GM19099 (cell line): ENCODE data around the gene SNCB.

Experiments
- POLR2A ChIP-seq: IDR thresholded peaks from 3 replicates; pipeline ENCODE4 v1.6.1; 2011; ENCODE audit warnings: low read depth; ENCODE audit not compliant: insufficient read length; ENCODE audit errors: extremely low read depth

Gene SNCB

DNA sequence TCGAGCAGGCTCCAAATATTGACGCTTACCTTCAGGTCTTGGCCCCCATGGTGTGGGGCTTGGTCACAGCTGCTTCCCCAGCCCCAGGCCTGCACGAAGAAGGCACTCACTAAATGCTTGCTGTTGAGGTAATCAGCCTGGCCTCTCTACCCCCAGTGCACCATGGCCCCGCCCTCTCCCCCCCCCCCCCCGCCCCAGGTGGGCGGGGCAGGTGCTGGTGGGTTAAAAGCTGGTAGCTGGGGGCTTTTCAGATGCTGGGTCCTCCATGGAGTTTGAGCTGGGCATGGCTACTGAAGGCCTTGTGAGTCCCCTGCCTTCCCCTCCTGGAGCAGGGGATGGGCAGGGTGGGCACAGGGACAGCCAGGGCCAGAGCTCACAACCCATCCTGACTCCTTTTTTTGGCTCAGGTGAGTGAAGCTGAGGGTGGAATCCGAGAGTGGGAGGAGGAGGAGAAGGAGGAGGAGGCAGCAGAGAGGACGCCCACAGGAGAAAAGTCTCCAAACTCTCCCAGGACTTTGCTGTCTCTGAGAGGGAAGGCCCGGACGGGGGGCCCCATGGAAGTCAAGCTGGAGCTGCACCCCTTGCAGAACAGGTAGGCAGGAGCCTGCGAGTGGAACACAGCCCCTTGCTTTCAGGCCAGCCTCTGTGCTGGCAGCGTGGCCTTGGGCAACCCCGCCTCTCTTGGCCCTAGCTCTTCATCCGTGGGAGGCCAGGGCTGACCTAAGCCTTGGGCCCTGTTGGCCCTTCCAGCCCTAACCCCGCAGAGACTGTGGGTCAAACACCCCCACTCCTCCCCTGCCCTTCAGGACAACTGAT, 12.5 kb upstream of the SNCB start:
- no peak for TF ChIP-seq POLR2A

DNA sequence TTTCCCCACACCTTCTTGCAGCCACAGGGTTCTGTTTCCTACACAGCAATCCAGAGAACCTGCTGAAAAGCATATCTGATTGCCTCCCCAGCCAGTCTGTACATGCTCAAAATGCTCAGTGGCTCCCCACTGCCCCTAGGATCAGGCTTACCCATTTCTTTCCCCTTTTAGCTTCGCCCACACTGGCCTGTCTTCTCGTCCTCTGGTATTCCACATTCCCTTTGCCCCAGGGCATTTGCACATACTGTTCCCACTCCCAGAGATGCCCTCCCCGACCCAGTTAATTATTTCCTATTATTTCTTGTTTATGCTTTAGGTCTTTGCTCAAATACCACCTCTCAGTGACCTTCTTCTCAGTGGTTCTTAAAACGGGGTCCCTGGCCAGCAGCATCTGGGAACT, 10.3 kb upstream of the SNCB start:
- TF ChIP-seq POLR2A, result no peak

DNA sequence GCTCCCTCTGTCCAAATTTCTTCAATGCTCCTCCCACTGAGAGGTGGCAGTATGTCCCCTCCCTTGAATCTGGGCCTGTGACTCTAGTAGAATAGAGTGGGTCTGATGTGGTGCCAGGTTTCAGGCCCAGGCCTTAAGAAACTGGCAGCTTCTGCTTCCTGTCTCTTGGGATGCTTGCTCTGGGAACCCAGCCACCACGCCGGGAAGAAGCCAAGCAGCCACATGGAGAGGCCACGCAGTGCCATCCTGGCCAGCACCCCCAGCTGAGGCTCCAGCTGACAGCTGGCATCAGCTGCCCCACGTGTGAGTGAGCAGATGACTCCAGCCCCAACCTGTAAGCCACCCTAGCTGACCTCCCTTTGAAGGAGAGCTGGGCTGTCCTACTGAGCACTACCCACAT, 9.6 kb upstream of the SNCB start:
- no peak for TF ChIP-seq POLR2A

DNA sequence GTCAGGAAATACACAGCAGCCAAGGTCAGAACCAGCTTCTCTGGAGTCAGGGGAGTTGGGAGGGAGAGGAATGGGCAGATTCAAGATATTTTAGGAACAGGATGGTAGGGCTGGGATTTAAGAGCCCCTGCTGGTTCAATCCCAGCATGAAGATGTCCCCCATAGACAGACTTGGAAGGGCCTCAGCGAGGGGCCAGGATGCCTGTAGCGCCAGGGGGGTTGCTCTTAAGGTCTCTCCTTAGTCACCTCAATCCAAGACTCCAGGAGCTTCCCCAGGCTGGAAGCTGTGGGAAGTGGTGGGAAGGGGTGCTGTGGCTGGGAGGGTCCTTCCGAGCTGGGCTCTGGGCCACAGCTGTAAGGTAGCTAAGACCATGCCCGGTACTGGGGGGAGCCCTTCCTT, 8.9 kb upstream of the SNCB start:
- TF ChIP-seq POLR2A, result no peak

DNA sequence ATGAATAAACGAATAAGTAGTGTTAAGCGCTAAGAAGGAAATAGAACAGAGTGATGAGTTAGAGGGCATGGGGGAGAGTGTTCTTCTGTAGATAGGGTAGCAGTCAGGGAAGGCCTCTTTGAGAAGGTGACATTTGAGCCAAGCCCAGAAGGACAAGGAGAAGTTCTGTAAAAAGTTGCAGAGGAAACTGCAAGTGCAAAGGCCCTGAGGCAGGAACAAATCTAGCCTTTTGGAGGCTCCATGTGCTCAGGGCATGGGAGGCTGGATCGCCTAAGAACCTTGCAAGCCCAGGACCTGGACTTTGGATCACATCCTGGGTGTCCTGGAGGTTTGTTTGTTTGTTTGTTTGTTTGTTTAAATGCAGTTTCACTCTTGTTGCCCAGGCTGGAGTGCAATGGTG, 8.1 kb upstream of the SNCB start:
- no peak for TF ChIP-seq POLR2A

DNA sequence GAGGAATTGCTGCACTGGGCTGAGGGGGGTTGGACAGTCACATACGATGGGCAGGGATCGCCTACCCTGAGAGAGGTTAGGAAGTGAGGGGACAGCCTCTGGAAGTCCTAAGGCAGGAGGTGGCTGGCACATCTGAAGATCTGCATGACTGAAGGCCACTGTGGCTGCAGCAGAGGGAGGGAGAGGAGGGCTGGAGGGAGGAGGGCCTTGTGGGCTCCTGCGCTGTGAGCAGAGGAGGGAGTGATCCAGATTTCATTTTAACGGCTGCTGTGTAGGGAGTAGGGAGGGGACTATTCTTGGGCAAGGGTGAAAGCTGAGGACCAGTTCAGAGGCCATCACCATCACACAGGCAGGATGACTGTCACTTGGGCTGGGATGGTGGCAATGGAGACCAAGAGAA, 7.2 kb upstream of the SNCB start:
- no peak for TF ChIP-seq POLR2A

DNA sequence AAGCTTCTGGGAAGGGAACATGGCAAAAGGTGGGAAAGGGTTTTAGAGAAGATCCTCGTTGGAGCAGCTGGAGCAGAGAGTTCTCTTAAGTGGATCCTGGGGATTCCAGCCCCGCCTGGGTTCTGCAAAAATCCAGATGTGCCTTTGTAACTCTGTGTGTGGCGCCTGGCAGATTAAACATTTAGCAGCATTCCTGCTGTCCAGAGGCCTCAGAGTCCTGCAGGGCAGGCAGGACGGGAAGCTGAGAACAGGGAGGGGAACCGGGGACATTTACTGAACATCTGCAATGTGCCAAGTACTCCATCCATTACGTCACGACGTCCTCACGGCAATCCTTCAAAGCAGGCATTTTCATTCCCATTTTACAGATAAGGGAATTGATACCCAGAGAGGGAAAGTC, 6.1 kb upstream of the SNCB start:
- no peak for TF ChIP-seq POLR2A

DNA sequence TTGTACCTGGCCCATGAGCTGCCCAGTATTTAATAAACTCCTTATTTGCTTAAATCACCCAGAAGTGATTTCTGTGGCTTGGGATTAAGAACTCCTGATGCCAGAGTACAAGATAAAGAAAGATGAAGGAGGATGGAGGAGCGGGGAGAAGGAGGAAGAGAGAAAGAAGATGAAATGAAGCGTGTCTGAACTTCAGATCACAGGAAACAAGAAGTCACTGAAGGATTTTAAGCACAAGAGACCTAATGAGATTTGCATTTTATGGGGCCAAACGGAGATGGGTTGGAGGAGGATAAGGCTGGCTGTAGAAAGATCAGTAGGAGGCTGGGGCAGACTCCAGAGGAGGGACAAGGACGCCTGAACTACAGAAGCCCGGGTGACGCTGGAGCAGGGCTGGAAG, 3.3 kb upstream of the SNCB start:
- no peak for TF ChIP-seq POLR2A

DNA sequence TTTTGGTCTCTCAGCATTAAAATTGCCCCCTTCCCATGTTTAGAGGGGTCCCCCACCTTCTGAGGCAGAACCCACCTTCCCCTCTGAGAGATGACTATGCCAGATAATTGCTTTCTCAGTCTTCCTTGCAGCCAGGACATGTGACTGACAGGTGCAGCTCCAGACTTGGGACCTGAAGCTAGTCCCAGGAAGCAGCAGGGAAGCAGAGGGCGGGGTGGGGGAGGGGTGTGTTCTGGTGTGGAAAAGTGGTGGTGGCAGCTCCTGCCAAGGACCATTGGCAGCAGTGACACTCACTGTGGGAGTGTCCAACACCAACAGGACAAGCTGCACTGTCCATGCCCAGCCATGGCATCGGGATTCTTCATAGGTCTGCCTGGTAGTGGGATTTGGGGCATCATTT, 2.4 kb upstream of the SNCB start:
- TF ChIP-seq POLR2A, result no peak

DNA sequence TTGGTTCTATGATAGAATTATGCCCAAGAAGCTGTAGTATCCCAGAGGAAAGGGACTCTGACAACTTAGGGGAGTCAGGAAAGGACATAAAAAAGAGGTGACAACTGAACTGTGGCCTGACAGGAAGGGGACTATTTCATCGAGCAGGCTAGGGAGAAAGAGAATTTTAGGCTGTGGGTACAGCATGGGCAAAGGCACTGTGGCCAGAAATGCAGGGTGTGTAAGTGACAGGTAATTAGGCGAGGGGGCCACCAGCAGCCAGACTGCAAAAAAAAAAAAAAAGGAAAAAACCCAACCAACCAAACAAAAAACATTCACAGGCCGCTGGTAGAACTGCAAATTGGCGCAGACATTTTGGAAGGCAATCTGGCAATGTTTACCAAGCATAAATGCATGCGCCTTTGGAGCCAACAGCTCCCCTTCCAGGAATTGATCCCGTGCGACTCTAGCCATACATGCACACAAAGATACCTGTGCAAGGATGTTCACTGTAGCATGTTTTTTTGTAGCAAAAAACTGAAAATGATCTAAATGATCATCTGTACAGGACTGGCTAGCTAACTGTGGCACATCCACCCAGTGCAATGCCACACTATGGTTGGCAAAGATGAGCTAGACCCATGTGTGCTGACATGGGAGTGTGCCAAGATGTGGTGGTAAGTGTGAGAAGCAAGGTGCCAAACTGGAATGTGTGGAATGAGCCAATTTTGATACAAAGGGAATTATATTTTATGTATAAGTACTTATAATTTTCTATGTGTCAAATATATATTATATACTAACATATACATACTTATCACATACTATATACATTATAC, 1.3 kb upstream of the SNCB start:
- no peak for TF ChIP-seq POLR2A

DNA sequence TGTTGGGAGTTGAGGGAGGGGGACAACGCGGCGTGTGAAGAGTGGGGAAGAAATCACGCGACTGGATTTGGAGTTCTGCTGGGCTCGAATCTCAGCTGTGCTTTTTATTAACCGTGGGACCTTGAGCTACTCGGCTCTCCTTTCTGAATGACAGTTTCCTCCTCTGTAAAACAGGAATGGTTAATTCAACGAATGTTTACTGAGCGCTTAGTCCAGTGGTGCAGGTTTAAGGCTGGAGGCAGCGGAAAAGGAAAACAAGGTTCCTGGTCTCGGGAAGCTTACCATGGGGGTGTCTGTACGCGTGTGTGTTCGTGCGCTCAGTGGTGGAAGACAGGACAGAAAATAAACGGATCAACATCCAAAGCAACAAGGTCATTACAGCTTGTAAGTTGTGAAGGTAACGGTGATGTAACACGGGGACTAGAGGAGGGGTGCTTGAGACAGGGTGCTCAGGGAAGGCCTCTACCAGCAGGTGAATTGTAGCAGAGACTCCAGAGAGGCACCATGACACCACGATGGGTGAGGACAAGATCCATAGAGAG, 418 bp upstream of the SNCB start:
- TF ChIP-seq POLR2A, result no peak

DNA sequence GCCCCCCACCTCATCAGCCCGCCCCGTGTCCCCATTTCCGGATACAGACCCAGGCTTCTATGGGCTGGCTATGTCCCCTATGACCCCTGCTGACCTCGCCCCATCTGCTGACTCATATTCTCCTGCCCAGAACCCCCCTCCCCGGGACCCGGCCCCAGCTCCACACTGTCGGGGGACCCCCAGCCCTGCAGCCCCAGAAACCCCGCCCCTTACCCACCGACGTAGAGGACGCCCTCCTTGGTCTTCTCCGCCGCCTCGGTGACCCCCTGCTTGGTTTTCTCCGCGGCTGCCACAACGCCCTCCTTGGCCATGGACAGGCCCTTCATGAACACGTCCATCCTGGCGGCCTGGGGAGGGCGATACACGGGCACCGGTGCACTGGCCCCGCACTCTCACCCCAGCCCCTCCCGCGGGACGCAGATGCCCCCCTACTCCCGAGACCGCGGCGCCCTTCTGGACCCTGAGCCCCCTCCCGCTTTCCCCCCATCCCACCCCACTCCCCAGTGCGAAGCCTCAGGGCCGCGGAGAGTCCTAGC, 949 bp downstream of the SNCB start:
- TF ChIP-seq POLR2A, result no peak

DNA sequence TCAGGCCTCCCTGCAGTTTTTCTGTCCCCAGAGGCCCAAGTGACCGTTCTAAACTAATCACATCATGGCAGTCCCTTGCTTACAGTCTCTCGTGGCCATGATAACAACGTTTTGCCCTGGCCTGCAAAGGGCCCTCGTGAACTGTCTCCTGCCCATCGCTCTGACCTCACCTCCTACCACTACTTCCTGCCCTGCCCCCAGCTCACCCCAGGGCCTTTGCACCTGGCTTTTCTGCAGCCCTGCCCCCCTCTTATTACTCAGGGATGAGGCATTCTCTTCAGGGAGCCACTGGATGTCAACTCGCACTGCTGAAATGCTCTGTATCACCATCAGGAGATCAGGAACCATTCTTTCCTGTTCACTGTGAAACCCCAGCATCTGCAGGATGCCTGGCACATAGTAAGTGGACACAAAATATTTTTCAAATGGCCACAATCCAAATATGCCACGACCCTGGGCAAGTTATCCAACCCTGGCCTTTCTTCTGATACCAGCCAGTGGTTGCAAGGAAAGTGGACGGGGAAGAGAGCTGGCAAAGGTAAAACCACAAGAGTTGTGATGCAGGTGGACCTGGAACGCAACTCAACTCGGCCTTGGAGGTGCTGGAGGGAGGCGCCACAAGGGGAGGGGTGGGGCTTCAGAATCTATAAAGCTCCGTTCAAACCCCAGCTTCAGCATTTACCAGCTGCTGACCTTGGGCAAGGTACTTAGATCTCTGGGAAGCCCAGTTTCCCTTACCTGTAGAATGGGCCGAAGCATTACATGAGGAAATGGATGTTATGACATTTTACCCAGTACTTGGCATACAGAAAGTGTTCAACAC, 1.7 kb downstream of the SNCB start:
- TF ChIP-seq POLR2A, result no peak

DNA sequence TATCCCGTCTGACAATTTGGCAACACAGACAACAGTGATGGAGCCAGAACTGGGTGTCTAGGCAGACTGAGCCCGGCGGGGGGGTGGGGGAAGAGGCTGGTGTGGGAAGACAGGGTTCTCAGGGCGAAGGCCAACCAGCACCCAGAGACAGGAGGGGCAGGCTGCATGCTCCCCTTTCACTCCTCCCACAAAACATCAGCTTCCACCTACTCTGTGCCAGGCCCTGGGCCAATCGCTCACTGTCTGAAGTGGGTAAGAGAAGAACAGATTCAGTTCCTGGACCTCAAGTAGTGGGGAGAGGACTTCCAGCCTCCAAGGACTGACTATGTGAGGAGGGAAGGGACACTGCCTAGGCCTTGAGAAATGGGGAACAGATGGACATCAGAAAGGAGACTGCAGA, 2.8 kb downstream of the SNCB start:
- TF ChIP-seq POLR2A, result no peak

DNA sequence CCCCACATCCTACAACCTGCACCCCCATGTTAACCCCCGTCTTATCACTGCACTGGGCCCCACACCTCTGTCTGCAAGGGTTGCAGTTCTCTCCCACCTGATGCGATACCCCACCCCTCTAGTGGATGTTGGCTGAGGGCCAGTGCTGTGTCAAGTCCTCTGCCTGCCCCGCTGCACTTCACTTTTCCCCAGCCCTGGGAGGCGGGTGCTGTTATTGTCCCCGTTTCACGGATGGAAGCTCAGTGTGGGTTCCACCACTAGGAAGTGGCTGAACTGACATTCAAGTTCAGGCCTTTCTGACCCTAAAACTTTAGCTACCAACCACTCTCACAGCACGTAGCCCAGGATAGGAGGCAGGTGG, 3.5 kb downstream of the SNCB start:
- TF ChIP-seq POLR2A, result no peak
